ENCODE measurements around the gene RGCC.
"Not testable (repeated sequence)": the region's sequence is repeated elsewhere in the genome, so short reads cannot be mapped to it uniquely, and the experiment has no call there.

RGCC gene

DNA sequence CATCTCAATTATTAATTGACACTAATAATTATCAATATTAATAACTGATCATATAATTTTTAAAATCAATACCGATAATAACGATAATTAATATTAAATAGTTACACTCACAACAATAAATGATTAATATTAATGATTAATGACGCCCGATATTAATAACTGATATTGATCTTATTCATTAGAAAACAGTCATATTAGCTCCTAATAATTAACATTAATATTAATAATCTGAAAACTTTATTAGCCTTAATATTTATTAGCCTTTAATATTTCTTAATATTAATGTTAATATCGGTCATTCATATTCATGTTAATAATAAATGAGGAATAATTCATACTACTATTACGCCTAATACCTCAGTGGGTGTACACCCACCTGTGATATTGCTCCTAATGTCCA, 32.7 kb upstream of the RGCC start:
- H3K9me3 ChIP-seq (replicated peaks; ENCODE audit: insufficient read depth, low read length); H3K9me2 ChIP-seq (replicated peaks; ENCODE audit: insufficient read depth, low read length); H3K27ac ChIP-seq (ENCODE audit: low read length); H3F3A ChIP-seq (ENCODE audit: insufficient read depth, low read length); H3K27me3 ChIP-seq (replicated peaks; ENCODE audit: insufficient read depth, low read length); H3K4me3 ChIP-seq (ENCODE audit: low read length); DNase-seq; H3K36me3 ChIP-seq (replicated peaks; ENCODE audit: insufficient read depth, low read length); H4K20me1 ChIP-seq (ENCODE audit: insufficient read depth, low read length); H3K9ac ChIP-seq (ENCODE audit: low read length); H2AFZ ChIP-seq (ENCODE audit: low read length); H3K4me1 ChIP-seq (ENCODE audit: low read length); H3K4me2 ChIP-seq (ENCODE audit: low read depth, low read length); H3K79me2 ChIP-seq (ENCODE audit: low read length): not testable (repeated sequence)

- no peak overlapping the region for H3K9ac ChIP-seq (ENCODE audit: low read length)
- H3K79me2 ChIP-seq (ENCODE audit: low read length), result no peaks in the 10 kb centered on the region
- no peaks in the 10 kb centered on the region for H3K4me1 ChIP-seq (ENCODE audit: low read length)
- TF ChIP-seq, protein P1, sequence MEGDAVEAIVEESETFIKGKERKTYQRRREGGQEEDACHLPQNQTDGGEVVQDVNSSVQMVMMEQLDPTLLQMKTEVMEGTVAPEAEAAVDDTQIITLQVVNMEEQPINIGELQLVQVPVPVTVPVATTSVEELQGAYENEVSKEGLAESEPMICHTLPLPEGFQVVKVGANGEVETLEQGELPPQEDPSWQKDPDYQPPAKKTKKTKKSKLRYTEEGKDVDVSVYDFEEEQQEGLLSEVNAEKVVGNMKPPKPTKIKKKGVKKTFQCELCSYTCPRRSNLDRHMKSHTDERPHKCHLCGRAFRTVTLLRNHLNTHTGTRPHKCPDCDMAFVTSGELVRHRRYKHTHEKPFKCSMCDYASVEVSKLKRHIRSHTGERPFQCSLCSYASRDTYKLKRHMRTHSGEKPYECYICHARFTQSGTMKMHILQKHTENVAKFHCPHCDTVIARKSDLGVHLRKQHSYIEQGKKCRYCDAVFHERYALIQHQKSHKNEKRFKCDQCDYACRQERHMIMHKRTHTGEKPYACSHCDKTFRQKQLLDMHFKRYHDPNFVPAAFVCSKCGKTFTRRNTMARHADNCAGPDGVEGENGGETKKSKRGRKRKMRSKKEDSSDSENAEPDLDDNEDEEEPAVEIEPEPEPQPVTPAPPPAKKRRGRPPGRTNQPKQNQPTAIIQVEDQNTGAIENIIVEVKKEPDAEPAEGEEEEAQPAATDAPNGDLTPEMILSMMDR (IDR thresholded peaks at IDR 0.05; ENCODE audit: low read length), result no peak
- TF ChIP-seq EZH2 (optimal IDR thresholded peaks at IDR 0.05; ENCODE audit: low read depth, low read length), result no peak
- no peak for TF ChIP-seq EZH2phosphoT487 (IDR thresholded peaks at IDR 0.05; ENCODE audit: low read length)
- H3K27ac ChIP-seq (ENCODE audit: low read length), result no peak overlapping the region
- no peaks in the 10 kb centered on the region for H4K20me1 ChIP-seq (ENCODE audit: insufficient read depth, low read length)
- H3F3A ChIP-seq (ENCODE audit: insufficient read depth, low read length), result no peaks in the 10 kb centered on the region
- no peak overlapping the region for H2AFZ ChIP-seq (ENCODE audit: low read length)
- no peaks in the 10 kb centered on the region for H3K9me3 ChIP-seq (replicated peaks; ENCODE audit: insufficient read depth, low read length)
- no peak overlapping the region for H3K4me3 ChIP-seq (ENCODE audit: low read length)
- no peaks in the 10 kb centered on the region for H3K9me2 ChIP-seq (replicated peaks; ENCODE audit: insufficient read depth, low read length)
- DNase-seq, result no peak
- no peaks in the 10 kb centered on the region for H3K36me3 ChIP-seq (replicated peaks; ENCODE audit: insufficient read depth, low read length)
- H3K4me2 ChIP-seq (ENCODE audit: low read depth, low read length), result no peak overlapping the region
- no peaks in the 10 kb centered on the region for H3K27me3 ChIP-seq (replicated peaks; ENCODE audit: insufficient read depth, low read length)
Observed at GRCh38 chr13:41426047-41426446, 31.3 kb upstream of the RGCC start.

- Histone ChIP-seq H3K27me3 (replicated peaks; ENCODE audit: insufficient read depth, low read length) (no peaks in the 10 kb centered on the region), H3K36me3 (replicated peaks; ENCODE audit: insufficient read depth, low read length) (no peaks in the 10 kb centered on the region), H2AFZ (ENCODE audit: low read length) (no peak overlapping the region), H3F3A (ENCODE audit: insufficient read depth, low read length) (no peaks in the 10 kb centered on the region), H3K9me2 (replicated peaks; ENCODE audit: insufficient read depth, low read length) (no peaks in the 10 kb centered on the region), H3K9me3 (replicated peaks; ENCODE audit: insufficient read depth, low read length) (no peaks in the 10 kb centered on the region), H3K4me1 (ENCODE audit: low read length) (no peaks in the 10 kb centered on the region), H3K4me2 (ENCODE audit: low read depth, low read length) (no peak overlapping the region), H3K4me3 (ENCODE audit: low read length) (no peak overlapping the region), H3K9ac (ENCODE audit: low read length) (no peak overlapping the region), H4K20me1 (ENCODE audit: insufficient read depth, low read length) (no peaks in the 10 kb centered on the region), H3K79me2 (ENCODE audit: low read length) (no peaks in the 10 kb centered on the region), H3K27ac (ENCODE audit: low read length) (no peak overlapping the region)
- no peak for DNase-seq
- TF ChIP-seq, protein P1 (IDR thresholded peaks at IDR 0.05; ENCODE audit: low read length), result no peak
- no peak for TF ChIP-seq EZH2phosphoT487 (IDR thresholded peaks at IDR 0.05; ENCODE audit: low read length)
- no peak for TF ChIP-seq EZH2 (optimal IDR thresholded peaks at IDR 0.05; ENCODE audit: low read depth, low read length)
Observed at GRCh38 chr13:41427666-41428065, 29.7 kb upstream of the RGCC start.

DNA sequence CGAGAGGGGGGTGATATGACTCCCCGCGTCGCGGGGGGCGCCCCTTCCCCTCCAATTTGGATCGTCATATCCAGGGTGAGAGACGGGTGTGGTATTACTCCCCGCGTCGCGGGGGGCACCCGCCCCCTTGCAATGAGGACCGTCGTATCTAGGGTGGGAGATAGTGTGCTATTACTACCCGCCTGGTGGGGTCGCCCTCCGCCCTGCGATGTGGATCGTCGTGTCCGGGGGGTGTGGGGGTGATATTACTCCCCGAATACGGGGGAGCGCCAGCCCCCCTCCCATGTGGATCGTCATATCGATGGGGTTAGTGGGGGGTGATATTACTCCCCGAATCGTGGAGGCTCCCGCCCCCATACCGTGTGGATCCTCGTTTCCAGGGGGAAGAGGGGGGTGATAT, 29.2 kb upstream of the RGCC start:
- no peaks in the 10 kb centered on the region for H3K79me2 ChIP-seq (ENCODE audit: low read length)
- H3K9me3 ChIP-seq (replicated peaks; ENCODE audit: insufficient read depth, low read length), result no peaks in the 10 kb centered on the region
- H4K20me1 ChIP-seq (ENCODE audit: insufficient read depth, low read length), result no peaks in the 10 kb centered on the region
- H3K9ac ChIP-seq (ENCODE audit: low read length), result no peak overlapping the region
- H3K4me1 ChIP-seq (ENCODE audit: low read length), result no peaks in the 10 kb centered on the region
- H3K4me2 ChIP-seq (ENCODE audit: low read depth, low read length), result no peak overlapping the region
- no peaks in the 10 kb centered on the region for H3K36me3 ChIP-seq (replicated peaks; ENCODE audit: insufficient read depth, low read length)
- TF ChIP-seq, protein P1 (IDR thresholded peaks at IDR 0.05; ENCODE audit: low read length), result no peak
- TF ChIP-seq EZH2phosphoT487 (IDR thresholded peaks at IDR 0.05; ENCODE audit: low read length) (no peak), EZH2 (optimal IDR thresholded peaks at IDR 0.05; ENCODE audit: low read depth, low read length) (no peak)
- no peak overlapping the region for H3K27ac ChIP-seq (ENCODE audit: low read length)
- H3F3A ChIP-seq (ENCODE audit: insufficient read depth, low read length), result no peaks in the 10 kb centered on the region
- no peak overlapping the region for H2AFZ ChIP-seq (ENCODE audit: low read length)
- no peaks in the 10 kb centered on the region for H3K27me3 ChIP-seq (replicated peaks; ENCODE audit: insufficient read depth, low read length)
- no peak for DNase-seq
- no peaks in the 10 kb centered on the region for H3K9me2 ChIP-seq (replicated peaks; ENCODE audit: insufficient read depth, low read length)
- H3K4me3 ChIP-seq (ENCODE audit: low read length), result no peak overlapping the region

DNA sequence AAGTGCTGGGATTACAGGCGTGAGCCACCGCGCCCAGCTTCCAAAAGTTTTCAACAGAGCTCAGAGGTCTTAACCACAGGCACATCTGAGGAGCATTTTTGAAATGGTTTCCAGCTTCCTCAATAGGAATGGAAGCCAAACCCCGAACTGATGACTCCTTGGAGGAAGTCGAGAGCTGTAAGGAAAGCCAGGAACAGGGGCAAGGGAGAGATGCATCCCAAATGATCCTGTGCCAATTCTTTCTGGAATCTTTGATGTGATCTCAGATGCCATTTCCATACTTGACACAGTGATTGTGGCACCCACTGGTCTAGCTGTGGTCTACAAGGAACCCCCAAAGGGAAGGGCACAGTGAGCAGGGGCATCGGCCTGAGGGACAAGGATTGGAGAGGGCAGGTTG, 23.3 kb upstream of the RGCC start:
- H3K27me3 ChIP-seq (replicated peaks; ENCODE audit: insufficient read depth, low read length); H3F3A ChIP-seq (ENCODE audit: insufficient read depth, low read length); H2AFZ ChIP-seq (ENCODE audit: low read length); H3K4me3 ChIP-seq (ENCODE audit: low read length); H3K79me2 ChIP-seq (ENCODE audit: low read length); DNase-seq; H3K4me1 ChIP-seq (ENCODE audit: low read length); H3K9me2 ChIP-seq (replicated peaks; ENCODE audit: insufficient read depth, low read length); H3K27ac ChIP-seq (ENCODE audit: low read length); H4K20me1 ChIP-seq (ENCODE audit: insufficient read depth, low read length); H3K9ac ChIP-seq (ENCODE audit: low read length); H3K4me2 ChIP-seq (ENCODE audit: low read depth, low read length); H3K9me3 ChIP-seq (replicated peaks; ENCODE audit: insufficient read depth, low read length); H3K36me3 ChIP-seq (replicated peaks; ENCODE audit: insufficient read depth, low read length): not testable (repeated sequence)

All from MM.1S (cell line).